Amygdala (tissue), 56 donors: ENCODE results near the gene FKBP2.

ENCODE experiments used
- DNase-seq, 56 donors: peaks; one replicate each; lab custom pipeline; 2025; lab: John Stamatoyannopoulos, UW

The FKBP2 gene

DNA sequence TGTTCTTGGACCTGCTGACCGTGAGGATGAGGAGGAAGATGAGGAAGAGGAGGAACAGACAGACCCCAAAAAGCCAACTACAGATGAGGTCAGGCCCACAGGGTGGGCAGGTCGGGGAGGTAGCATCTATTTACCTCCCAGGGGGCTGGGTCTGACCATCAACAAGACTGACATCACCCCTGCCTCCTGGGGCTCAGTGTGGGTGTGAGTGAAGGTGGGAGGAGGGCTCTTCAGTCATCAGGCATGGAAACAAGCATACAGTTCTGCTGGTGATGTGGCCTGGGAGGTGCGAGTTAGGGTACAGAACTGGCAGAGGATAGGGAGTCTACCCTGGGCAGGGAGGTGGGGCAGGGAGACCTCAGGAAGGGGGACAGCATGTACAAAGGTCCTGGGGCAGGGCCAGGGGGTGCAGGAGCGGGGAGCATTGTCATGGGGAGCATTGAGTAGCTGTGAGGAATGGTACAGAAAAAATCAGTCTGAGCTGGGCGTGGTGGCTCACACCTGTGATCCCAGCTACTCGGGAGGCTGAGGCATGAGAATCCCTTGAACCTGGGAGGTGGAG is 19.3 kb downstream of the FKBP2 start:
- no peak for DNase-seq

DNA sequence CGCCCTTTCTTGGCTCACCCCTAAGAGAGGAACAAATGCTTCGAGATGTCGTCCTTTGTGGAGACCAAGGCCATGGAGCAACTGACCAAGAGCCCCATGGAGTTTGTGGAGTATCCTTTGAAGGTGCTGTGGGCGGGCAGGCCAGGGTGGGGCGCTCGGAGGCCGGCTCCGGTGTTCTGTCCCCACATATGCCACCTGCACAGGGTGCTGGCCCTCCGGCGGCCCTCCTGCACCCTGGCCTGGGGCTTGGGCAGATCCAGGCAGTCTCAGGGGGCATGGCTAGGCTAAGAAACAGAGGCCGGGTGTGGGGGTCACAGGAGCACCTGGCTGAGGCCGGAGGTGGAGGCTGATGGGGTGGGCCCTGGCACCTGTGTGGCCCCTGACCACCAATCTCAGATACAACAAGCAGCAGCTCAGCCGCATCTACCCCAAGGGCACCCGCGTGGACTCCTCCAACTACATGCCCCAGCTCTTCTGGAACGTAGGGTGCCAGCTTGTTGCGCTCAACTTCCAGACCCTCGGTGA is 20.7 kb downstream of the FKBP2 start:
- DNase-seq: no peak

DNA sequence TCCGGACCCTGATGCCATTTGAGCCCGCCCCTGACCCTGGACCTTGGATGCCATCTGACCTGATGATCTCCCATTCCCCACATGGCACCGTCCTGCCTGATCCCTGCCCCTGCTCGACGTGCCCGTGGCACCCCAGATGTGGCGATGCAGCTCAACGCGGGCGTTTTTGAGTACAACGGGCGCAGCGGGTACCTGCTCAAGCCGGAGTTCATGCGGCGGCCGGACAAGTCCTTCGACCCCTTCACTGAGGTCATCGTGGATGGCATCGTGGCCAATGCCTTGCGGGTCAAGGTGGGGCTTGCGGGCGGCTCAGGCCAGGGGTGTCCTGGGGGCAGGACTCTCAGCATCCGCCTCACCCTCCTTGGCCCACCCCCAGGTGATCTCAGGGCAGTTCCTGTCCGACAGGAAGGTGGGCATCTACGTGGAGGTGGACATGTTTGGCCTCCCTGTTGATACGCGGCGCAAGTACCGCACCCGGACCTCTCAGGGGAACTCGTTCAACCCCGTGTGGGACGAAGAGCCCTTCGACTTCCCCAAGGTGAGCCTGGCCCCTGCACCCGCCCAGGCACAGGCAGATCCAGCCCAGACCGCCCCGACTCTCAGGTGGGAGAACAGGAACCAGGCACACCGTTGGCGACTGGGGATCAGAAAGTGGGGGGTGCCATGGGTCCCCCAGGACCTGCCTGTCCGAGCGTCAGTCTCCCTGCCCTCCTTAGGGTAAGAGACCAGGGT is 21.5 kb downstream of the FKBP2 start:
- no peak for DNase-seq

DNA sequence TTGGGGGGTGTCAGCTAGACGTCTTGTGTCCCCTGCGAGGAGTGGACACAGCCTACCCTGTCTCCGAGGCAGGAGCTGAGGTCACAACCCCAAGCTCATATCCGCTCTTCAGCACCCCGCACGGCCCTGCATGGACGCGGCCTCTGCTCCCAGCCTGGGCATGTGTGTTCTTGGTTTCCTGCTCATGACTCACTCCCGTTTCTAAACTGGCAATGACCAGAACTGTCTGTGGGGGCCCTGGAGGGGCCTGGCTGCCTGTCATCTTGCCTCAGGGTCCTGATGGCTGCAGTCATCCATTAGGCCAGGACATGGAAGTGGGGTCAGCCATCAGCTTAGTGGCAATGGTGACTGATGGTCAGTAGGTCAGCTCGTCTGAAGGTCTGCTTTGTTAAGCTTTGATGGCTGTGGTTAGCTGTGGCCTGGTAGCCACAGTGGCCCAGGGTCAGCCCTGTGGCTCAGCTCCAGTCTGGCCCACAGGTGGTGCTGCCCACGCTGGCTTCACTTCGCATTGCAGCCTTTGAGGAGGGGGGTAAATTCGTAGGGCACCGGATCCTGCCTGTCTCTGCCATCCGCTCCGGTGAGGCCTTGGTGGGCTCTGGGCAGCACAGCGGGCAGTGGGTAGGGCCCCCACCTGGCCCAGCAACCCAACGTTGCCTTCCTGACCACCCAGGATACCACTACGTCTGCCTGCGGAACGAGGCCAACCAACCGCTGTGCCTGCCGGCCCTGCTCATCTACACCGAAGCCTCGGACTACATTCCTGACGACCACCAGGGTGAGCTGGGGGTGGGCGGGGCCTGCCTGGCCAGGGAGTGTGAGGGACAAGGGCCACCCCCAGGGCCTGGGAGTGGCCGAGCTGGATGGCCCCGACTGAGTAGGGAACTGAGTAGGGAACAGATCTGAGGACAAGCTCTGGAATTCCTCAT is 22.4 kb downstream of the FKBP2 start:
- DNase-seq: no peak

DNA sequence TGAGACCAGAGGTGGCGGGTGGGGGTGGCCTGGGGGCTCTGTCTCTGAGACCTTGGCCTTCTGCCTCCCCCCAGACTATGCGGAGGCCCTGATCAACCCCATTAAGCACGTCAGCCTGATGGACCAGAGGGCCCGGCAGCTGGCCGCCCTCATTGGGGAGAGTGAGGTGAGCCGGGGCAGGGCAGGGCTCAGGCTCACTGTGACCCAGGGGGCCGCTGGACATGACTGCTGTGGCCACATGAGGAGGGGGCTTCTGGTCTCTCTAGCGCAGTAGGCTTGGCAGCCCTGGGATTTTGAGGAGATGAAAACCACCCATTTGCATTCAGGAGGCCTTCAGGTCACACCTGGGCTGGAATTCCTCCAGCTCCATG is 23.0 kb downstream of the FKBP2 start:
- DNase-seq: no peak

DNA sequence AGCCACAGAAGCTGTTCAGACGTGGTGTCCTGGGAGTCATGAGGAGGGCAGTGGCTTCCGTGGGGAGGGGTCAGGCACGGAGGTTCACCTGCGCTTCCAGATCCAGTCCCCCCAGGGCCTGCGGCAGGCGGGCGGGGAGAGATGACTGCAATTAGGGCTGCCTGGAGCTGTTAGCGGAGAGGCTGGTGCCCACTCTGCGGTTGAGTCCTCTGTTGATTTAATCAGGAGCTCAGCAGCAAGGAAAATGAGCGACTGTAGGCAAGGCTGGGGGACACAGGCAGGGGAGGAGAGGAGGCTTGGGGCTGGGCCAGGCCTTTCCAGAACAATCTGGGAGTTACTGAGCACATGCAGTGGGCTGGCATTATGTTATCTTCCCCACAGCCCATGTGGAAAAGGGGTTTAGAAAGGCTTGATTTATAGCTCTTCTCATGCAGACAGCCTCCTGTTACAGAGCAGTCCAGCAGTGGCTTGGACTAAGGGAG is 23.5 kb downstream of the FKBP2 start:
- no peak for DNase-seq

DNA sequence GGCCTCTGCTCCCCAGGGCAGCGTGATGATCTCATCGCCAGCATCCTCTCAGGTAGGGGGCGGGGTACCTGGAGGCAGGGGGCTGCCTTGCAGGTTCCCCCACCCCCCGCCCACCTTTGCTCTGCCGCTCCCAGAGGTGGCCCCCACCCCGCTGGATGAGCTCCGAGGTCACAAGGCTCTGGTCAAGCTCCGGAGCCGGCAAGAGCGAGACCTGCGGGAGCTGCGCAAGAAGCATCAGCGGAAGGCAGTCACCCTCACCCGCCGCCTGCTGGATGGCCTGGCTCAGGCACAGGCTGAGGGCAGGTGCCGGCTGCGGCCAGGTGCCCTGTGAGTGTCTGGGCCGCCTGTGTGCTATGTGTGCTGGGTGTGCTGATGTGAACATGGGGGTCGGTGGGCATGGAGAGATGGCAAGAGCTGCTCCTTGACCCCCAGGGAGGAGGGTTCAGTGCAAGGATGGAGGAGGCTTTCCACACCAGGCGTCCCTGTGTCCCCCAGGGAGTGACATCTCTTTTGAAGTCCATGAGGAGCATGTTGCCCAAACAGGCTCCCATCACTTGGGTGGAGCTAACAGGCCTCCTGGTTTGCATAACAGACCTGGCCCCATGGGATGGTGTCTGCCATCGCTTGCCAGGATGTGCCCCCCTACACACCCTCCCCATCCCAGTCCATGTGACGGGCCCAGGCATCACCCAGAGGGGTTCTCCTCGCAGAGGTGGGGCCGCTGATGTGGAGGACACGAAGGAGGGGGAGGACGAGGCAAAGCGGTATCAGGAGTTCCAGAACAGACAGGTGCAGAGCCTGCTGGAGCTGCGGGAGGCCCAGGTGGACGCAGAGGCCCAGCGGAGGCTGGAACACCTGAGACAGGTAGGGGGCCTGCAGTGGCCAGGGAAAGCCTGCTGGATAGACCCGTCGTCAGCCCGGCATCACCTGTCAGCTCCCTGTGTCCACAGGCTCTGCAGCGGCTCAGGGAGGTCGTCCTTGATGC is 24.6 kb downstream of the FKBP2 start:
- no peak for DNase-seq

DNA sequence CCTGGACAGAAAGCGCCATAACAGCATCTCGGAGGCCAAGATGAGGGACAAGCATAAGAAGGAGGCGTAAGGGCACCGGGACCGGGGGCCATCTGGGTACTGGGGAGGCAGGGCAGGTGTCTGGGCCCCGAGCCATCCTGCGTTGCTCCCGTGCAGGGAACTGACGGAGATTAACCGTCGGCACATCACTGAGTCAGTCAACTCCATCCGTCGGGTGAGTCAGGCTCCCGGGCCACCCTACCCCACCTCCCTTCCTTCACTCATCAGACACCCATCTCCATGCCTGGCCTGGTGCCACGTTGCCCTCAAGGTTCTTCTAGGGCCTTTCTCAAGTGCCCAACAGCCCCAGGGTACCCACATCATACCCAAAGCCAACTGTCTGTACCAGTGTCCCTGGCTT is 25.4 kb downstream of the FKBP2 start:
- DNase-seq: no peak

DNA sequence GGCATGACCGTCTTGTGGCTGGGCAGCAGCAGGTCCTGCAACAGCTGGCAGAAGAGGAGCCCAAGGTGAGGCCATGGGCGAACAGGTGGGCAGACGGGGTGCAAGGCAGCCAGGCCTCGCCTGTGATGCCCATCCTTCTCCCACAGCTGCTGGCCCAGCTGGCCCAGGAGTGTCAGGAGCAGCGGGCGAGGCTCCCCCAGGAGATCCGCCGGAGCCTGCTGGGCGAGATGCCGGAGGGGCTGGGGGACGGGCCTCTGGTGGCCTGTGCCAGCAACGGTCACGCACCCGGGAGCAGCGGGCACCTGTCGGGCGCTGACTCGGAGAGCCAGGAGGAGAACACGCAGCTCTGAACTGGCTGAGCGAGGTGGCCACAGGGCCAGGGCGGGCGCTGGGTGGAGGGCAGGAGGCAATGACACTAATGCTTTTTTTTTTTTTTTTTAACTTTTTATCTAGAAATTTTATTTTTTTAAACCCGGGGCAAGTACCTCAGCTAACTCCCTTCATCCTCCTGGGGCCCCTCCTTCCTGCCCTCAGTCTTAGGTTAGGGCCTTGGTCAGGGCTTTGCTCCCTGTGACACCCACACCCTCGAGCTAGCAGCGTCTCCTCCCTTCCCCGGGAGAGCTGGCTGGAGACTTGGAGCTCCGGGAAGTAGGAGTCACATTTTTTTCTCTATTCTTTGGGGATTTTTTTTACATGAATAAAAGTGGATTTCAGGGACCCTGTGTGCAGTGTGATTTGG is 26.5 kb downstream of the FKBP2 start:
- no peak for DNase-seq

DNA sequence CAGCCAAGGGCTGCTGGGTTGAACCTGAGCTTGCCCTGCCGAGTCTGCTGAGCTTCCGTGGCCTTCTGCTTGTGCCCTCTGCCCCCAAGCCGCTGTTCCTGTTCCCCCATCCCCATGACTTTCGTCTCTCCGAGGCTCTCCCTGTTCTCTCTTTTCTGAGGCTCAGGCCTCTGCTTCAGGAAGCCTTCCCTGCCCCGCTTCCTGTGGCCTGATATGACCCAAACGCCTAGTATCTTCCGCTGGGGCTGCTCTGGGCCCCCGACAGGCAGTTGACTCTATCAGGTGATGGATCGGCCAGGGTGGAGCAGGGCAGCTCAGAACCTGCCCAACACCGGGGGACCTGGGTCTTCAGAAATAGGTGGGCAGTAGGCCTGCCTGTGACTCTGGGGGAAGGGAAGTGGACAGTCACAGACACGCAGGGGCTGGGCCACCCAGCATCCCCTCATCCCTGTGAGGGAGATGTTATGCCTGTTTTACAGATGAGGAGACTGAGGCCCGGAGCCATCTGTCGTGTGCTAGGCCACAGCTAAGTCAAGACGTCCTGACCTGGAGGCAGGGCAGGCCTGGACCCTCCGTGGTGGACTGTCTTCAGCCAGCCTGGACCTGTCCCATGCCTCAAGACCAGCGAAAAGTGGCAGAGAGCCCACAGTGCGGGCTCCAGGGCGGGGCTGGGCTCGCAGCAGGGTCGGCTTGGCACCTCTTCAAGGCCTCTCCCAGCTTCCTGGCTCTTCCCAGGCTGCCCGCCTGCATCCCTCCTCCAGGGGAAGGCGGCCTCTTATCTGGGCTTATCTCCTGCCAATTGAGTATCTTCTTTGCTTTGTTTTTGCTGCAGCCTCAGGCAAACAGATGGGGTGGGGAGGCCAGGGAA is 27.4 kb downstream of the FKBP2 start:
- peak in 5 of 56 donors; percentile 21 to 44 (median 40) for DNase-seq

DNA sequence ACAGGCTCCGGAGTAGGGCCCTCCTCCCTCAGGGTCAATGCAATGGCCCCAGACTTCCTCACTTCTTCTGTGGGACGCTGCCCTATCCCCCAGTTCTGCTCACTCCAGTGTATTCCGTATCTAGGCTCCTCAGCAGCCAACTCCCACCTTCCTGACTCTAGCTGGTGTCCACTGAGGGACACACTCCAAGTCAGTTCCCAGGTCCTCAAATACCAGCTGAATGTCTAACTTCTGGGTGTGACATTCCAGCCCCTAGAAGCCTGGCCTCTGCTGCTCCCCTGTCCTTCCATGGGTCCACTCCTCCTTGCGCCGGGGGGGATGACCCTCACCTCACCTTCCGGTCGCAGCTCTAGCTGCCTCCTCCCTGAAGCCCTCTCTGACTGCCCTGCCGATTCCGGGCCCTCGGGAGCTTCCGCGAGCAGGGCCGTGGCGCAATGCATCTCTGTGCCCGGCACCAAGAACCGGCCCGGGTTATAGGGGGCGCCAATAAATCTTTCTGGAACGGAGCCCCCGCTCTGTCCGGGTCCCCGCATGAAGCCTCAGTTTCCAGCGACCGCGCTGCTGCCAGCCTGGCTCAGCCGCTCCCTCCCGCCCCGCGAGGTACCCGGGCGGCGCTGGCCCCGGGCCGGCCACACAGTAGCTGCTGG is 28.1 kb downstream of the FKBP2 start:
- DNase-seq: peak in 11 of 56 donors; percentile 53 to 85 (median 71)

DNA sequence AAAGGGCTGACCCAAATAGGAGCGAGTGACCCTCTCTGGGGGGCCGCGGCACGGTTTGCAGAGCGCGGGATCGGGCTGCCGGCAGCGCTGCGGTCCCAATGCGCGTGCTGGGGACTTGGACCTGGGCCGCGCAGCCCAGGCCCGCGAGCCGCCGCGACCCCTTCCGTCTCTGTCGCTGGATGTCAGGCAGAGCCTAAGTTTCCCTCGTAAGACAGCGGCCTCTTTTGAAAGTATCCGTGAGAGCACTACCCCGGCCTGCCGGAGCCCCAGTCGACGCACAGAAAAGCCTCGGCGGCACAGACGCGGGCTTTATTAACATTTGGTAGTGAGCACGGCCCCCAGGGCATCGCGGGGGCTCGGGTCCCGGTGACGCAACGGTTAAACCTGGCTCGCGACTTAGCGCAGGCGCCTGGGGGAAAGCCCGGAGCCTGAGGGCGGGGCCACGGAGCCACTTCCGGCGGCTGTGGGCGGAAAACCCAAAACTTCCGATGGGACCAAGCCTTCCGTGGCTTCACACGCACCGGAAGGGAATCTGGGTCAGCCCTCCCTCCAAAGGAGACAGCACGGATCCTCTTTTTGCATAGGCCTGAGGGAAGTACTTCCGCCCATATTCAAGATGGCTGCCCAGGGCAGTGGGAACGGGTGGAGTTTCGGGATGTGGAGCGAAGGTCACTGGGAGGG is 28.8 kb downstream of the FKBP2 start:
- peak; percentile 75 to 100 (median 98) for DNase-seq

DNA sequence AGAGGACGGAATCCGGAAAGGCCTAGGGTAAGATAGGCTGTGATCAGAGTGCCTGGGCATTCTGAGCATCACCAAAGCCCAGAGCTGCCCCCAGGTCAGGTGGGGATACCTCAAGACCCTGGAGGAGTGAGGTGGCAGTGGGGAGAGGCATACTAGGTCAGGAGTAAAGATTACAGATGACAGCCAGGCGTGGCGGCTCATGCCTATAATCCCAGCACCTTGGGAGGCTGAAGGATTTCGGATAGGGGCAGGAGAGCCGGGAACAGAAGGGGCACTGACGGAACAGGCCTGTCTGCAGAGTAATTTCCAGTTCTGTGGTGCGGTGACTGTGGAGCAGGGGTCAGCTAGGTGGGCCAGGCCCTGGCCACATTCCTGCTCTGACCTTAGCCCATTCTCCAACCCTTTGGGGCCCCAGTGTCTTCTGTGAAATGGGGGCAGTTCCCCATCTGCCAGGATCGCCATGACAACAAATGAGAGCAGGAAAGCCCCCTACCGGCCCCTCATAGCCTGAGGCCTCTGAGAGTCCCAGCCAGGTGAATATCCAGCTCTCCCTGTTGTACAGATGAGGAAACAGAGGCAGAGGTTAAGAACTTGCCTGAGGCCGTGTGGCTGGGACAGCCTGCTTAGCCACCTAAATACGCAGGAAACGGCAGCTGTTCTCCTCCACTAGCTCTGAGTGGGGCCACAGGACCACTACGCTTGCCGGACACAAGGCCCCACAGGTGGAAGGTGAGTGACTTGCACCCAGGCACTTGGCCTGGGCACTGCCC is 34.3 kb downstream of the FKBP2 start:
- DNase-seq: no peak

DNA sequence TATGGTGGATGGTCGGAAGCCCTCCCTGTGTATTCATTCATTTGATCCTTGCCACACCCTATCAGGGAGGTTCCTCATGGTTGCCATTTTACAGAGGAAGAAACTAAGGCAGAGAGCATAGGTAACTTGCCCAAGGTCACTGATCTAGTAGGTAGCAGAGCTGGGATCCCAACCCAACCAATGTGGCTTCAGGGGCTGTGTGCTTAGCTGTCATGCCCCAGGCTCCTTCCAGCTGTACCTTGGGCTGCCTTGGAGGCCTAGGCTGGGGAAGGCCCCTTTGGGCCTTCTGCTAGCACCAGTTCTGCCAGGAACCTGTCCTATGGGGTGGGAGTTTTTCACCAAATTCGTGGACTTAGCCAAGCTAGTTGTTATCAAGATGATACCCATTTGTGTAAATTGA is 34.9 kb downstream of the FKBP2 start:
- DNase-seq: no peak

DNA sequence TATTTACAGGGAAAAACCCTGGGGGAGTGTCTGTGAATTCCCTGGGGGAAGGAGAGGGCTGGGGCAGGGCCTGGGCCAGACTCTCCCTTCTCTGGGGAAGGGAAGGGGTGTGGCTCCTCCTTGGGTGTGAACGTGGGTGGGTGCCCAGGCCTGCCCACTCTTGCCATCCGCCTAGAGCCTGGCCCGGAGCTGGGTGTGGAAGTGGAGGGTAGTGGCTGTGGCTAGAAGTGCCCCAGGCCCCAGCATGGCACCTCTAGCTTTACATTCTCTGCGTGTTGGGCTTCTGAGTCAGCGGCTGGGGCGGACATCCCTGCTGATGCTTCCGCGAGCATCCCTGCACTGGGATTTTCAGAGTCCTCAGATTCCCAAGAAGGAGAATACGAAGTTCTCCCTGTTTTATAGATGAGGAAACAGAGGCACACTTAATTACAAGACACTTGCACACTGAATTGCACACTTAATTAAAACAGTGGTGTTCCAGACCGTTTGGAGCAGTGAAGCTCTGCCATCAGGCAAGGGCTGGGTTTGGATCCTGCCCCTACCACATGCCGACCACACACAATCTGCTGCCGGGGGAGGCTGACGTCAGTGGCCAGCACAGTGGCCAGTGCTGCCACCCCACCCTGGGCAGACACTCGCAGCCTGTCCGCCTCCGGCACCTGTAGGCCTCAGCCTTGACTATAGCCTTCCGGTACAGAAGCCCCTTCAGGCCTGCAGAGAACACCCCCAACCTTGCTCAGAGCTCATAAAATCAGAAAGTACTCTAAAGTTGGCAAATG is 35.9 kb downstream of the FKBP2 start:
- DNase-seq: no peak
